GM23338 (cell line): ENCODE measurements around the gene GNB1L. TPM values are rescaled to one million over a fixed set of nuclear protein-coding genes. Genes with fewer than 3 reads are reported as not detected.

Source experiments
- ATAC-seq: fragments of 200-7000 bp; cut with Tn5 transposase; 3 replicates; pipeline ENCODE4 v1.9.1; 2020
- DNase-seq: peaks from one replicate; pipeline ENCODE4 v3.0.0-alpha.2; 2015; ENCODE audit warnings: low spot score
- H2AFZ ChIP-seq: fragments of 200-600 bp; sonication (generic); 2 replicates; pipeline ENCODE4 v1.8.0; 2016; ENCODE audit warnings: antibody characterized with exemption, mild to moderate bottlenecking, moderate library complexity
- H3F3A ChIP-seq: fragments of 200-600 bp; sonication (generic); replicated peaks from 2 replicates; pipeline ENCODE4 v1.8.0; 2017; ENCODE audit warnings: antibody characterized with exemption, mixed run types, low read depth
- H3K27ac ChIP-seq: fragments of 200-600 bp; sonication (generic); 2 replicates; pipeline ENCODE4 v1.6.1; 2016; ENCODE audit warnings: low read depth
- H3K27me3 ChIP-seq: fragments of 200-600 bp; sonication (generic); 2 replicates; pipeline ENCODE4 v1.8.0; 2016; ENCODE audit warnings: mild to moderate bottlenecking, mixed run types, moderate library complexity; ENCODE audit not compliant: insufficient read depth
- H3K36me3 ChIP-seq: fragments of 200-600 bp; sonication (generic); 2 replicates; pipeline ENCODE4 v1.8.0; 2016; ENCODE audit warnings: mild to moderate bottlenecking; ENCODE audit not compliant: insufficient read depth
- H3K4me1 ChIP-seq: fragments of 200-600 bp; sonication (generic); 2 replicates; pipeline ENCODE4 v1.8.0; 2016; ENCODE audit warnings: mild to moderate bottlenecking, moderate library complexity; ENCODE audit not compliant: insufficient read depth
- H3K4me2 ChIP-seq: fragments of 200-600 bp; sonication (generic); 2 replicates; pipeline ENCODE4 v1.7.1; 2017; ENCODE audit warnings: mixed run types
- H3K4me3 ChIP-seq: fragments of 200-600 bp; sonication (generic); 2 replicates; pipeline ENCODE4 v1.6.1; 2016; ENCODE audit warnings: mixed run types
- H3K79me2 ChIP-seq: fragments of 200-600 bp; sonication (generic); replicated peaks from 2 replicates; pipeline ENCODE4 v1.8.0; 2017; ENCODE audit warnings: mild to moderate bottlenecking; ENCODE audit not compliant: insufficient read depth
- H3K9me2 ChIP-seq: fragments of 200-600 bp; sonication (generic); 2 replicates; pipeline ENCODE4 v1.8.0; 2017; ENCODE audit not compliant: insufficient read depth
- H4K20me1 ChIP-seq: fragments of 200-600 bp; sonication (generic); replicated peaks from 2 replicates; pipeline ENCODE4 v1.8.0; 2017; ENCODE audit warnings: mild to moderate bottlenecking; ENCODE audit not compliant: insufficient read depth
- H3K27ac Mint-ChIP-seq: 2 replicates; pipeline ENCODE4 v1.8.0; 2020; ENCODE audit warnings: inconsistent platforms, mild to moderate bottlenecking, moderate library complexity, mixed read lengths
- H3K27me3 Mint-ChIP-seq: 3 replicates; pipeline ENCODE4 v1.8.0; 2022; ENCODE audit warnings: low read depth, mild to moderate bottlenecking, moderate library complexity, mixed read lengths, inconsistent platforms; ENCODE audit not compliant: insufficient read depth, poor library complexity
- H3K36me3 Mint-ChIP-seq: 3 replicates; pipeline ENCODE4 v1.8.0; 2021; ENCODE audit warnings: low read depth, mild to moderate bottlenecking, inconsistent platforms, moderate library complexity, mixed read lengths
- H3K4me1 Mint-ChIP-seq: 3 replicates; pipeline ENCODE4 v1.8.0; 2020; ENCODE audit warnings: mild to moderate bottlenecking, inconsistent platforms, mixed read lengths
- H3K4me3 Mint-ChIP-seq: 3 replicates; pipeline ENCODE4 v1.8.0; 2021; ENCODE audit warnings: moderate library complexity, mild to moderate bottlenecking, inconsistent platforms, mixed read lengths
- H3K9me3 Mint-ChIP-seq: 3 replicates; pipeline ENCODE4 v1.8.0; 2020; ENCODE audit warnings: moderate library complexity, mild to moderate bottlenecking, inconsistent platforms, mixed read lengths
- CREB1 ChIP-seq: fragments of 250-450 bp; sonication (Bioruptor Pico); IDR thresholded peaks from 2 replicates; pipeline ENCODE4 v1.5.0; 2020; ENCODE audit warnings: low read depth, mild to moderate bottlenecking, moderate library complexity
- EZH2phosphoT487 ChIP-seq: fragments of 200-600 bp; sonication (generic); IDR thresholded peaks from one replicate; pipeline ENCODE4 v1.8.1; 2018; ENCODE audit warnings: antibody characterized with exemption; ENCODE audit not compliant: unreplicated experiment
- JUNB ChIP-seq: IDR thresholded peaks from one replicate; pipeline ENCODE4 v1.6.1; 2016; ENCODE audit warnings: antibody characterized with exemption; ENCODE audit not compliant: unreplicated experiment
- NANOG ChIP-seq: IDR thresholded peaks from 2 replicates; pipeline ENCODE4 v1.6.1; 2016; ENCODE audit warnings: antibody characterized with exemption, borderline replicate concordance
- STAT1 ChIP-seq: IDR thresholded peaks from one replicate; pipeline ENCODE4 v1.6.1; 2016; ENCODE audit warnings: antibody characterized with exemption; ENCODE audit not compliant: unreplicated experiment
- ZNF114 ChIP-seq: fragments of 250-450 bp; sonication (Bioruptor Pico); IDR thresholded peaks from 2 replicates; pipeline ENCODE4 v1.5.0; 2020; ENCODE audit warnings: mild to moderate bottlenecking, moderate library complexity
- ZNF331 ChIP-seq: fragments of 250-450 bp; sonication (Bioruptor Pico); IDR thresholded peaks from 2 replicates; pipeline ENCODE4 v1.5.0; 2020; ENCODE audit warnings: low read depth, mild to moderate bottlenecking, moderate library complexity
- polyA plus RNA-seq: library from polyadenylated mRNA; unstranded; fragments of >200 nt; fragmentation: Nextera tagmentation; extraction: Ambion mirVana; gene quantifications from 2 replicates; pipeline ENCODE4 v1.2.1, GENCODE V29; 2016
- total RNA-seq: library from RNA; depleted of rRNA; stranded (reverse); fragments of >200 nt; shearing (Covaris generic); gene quantifications from 2 replicates; pipeline ENCODE4 v1.2.3, GENCODE V29; 2014
- TF ChIP-seq, protein P1 (sequence below): IDR thresholded peaks from one replicate; pipeline ENCODE4 v1.6.1; 2018; ENCODE audit warnings: antibody characterized with exemption; ENCODE audit not compliant: unreplicated experiment
- TF ChIP-seq, protein P2 (sequence below): IDR thresholded peaks from 2 replicates; pipeline ENCODE4 v1.6.1; 2016; ENCODE audit warnings: antibody characterized with exemption
- TF ChIP-seq, protein P3 (sequence below): fragments of 250-450 bp; sonication (Bioruptor Pico); IDR thresholded peaks from 2 replicates; pipeline ENCODE4 v1.5.0; 2020; ENCODE audit warnings: mild to moderate bottlenecking, moderate library complexity
- TF ChIP-seq, protein P4 (sequence below), 2 experiments: fragments of 200-600 bp in 1 of 2; sonication (generic) in 1 of 2; conservative IDR thresholded peaks; 2 replicates each; pipeline versions ENCODE4 v1.5.1 to v1.6.1; 2016 to 2017; ENCODE audit warnings: antibody characterized with exemption in 2 of 2, low read depth in 2 of 2, mild to moderate bottlenecking in 2 of 2, moderate library complexity in 1 of 2

Gene GNB1L
- total and polyA plus RNA-seq, 2 experiments from 2014 or later, result 15.2 to 27.8 TPM

DNA sequence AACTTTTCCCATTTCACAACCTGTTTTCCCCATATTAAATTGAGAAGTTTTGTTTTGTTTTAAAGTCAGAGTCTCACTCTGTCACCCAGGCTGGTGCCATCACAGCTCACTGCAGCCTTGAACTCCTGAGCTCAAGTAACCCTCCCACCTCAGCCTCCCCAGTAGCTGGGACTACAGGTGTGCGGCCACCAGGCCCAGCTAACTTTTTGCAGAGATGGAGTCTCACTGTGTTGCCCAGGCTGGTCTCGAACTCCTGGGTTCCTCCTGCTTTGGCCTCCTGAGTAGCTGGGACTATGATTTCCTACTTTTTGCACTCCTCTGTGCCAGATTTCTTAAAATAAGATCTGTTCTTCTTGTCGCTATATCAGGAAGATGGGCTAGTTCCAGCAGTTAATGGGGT lies 44.9 kb downstream of the GNB1L start:
- H3K9me3 Mint-ChIP-seq, result no peaks in the 10 kb centered on the region
- Histone ChIP-seq H3F3A (no peaks in the 10 kb centered on the region), H3K36me3 (no peaks in the 10 kb centered on the region), H3K27me3 (no peaks in the 10 kb centered on the region), H3K79me2 (no peaks in the 10 kb centered on the region), H3K4me3 (no peak overlapping the region), H2AFZ (no peak overlapping the region), H3K4me1 (no peaks in the 10 kb centered on the region), H3K4me2 (no peak overlapping the region), H3K9me2 (no peaks in the 10 kb centered on the region), H3K27ac (no peak overlapping the region), H4K20me1 (no peaks in the 10 kb centered on the region; the same call in 1 of the 2 replicates)
- H3K36me3 Mint-ChIP-seq, result no peaks in the 10 kb centered on the region
- TF ChIP-seq ZNF331, result no peak
- TF ChIP-seq, protein P1, sequence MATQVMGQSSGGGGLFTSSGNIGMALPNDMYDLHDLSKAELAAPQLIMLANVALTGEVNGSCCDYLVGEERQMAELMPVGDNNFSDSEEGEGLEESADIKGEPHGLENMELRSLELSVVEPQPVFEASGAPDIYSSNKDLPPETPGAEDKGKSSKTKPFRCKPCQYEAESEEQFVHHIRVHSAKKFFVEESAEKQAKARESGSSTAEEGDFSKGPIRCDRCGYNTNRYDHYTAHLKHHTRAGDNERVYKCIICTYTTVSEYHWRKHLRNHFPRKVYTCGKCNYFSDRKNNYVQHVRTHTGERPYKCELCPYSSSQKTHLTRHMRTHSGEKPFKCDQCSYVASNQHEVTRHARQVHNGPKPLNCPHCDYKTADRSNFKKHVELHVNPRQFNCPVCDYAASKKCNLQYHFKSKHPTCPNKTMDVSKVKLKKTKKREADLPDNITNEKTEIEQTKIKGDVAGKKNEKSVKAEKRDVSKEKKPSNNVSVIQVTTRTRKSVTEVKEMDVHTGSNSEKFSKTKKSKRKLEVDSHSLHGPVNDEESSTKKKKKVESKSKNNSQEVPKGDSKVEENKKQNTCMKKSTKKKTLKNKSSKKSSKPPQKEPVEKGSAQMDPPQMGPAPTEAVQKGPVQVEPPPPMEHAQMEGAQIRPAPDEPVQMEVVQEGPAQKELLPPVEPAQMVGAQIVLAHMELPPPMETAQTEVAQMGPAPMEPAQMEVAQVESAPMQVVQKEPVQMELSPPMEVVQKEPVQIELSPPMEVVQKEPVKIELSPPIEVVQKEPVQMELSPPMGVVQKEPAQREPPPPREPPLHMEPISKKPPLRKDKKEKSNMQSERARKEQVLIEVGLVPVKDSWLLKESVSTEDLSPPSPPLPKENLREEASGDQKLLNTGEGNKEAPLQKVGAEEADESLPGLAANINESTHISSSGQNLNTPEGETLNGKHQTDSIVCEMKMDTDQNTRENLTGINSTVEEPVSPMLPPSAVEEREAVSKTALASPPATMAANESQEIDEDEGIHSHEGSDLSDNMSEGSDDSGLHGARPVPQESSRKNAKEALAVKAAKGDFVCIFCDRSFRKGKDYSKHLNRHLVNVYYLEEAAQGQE, result no peak
- TF ChIP-seq, protein P2, sequence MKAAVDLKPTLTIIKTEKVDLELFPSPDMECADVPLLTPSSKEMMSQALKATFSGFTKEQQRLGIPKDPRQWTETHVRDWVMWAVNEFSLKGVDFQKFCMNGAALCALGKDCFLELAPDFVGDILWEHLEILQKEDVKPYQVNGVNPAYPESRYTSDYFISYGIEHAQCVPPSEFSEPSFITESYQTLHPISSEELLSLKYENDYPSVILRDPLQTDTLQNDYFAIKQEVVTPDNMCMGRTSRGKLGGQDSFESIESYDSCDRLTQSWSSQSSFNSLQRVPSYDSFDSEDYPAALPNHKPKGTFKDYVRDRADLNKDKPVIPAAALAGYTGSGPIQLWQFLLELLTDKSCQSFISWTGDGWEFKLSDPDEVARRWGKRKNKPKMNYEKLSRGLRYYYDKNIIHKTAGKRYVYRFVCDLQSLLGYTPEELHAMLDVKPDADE, result no peak
- no peak for TF ChIP-seq JUNB
- TF ChIP-seq, protein P3, sequence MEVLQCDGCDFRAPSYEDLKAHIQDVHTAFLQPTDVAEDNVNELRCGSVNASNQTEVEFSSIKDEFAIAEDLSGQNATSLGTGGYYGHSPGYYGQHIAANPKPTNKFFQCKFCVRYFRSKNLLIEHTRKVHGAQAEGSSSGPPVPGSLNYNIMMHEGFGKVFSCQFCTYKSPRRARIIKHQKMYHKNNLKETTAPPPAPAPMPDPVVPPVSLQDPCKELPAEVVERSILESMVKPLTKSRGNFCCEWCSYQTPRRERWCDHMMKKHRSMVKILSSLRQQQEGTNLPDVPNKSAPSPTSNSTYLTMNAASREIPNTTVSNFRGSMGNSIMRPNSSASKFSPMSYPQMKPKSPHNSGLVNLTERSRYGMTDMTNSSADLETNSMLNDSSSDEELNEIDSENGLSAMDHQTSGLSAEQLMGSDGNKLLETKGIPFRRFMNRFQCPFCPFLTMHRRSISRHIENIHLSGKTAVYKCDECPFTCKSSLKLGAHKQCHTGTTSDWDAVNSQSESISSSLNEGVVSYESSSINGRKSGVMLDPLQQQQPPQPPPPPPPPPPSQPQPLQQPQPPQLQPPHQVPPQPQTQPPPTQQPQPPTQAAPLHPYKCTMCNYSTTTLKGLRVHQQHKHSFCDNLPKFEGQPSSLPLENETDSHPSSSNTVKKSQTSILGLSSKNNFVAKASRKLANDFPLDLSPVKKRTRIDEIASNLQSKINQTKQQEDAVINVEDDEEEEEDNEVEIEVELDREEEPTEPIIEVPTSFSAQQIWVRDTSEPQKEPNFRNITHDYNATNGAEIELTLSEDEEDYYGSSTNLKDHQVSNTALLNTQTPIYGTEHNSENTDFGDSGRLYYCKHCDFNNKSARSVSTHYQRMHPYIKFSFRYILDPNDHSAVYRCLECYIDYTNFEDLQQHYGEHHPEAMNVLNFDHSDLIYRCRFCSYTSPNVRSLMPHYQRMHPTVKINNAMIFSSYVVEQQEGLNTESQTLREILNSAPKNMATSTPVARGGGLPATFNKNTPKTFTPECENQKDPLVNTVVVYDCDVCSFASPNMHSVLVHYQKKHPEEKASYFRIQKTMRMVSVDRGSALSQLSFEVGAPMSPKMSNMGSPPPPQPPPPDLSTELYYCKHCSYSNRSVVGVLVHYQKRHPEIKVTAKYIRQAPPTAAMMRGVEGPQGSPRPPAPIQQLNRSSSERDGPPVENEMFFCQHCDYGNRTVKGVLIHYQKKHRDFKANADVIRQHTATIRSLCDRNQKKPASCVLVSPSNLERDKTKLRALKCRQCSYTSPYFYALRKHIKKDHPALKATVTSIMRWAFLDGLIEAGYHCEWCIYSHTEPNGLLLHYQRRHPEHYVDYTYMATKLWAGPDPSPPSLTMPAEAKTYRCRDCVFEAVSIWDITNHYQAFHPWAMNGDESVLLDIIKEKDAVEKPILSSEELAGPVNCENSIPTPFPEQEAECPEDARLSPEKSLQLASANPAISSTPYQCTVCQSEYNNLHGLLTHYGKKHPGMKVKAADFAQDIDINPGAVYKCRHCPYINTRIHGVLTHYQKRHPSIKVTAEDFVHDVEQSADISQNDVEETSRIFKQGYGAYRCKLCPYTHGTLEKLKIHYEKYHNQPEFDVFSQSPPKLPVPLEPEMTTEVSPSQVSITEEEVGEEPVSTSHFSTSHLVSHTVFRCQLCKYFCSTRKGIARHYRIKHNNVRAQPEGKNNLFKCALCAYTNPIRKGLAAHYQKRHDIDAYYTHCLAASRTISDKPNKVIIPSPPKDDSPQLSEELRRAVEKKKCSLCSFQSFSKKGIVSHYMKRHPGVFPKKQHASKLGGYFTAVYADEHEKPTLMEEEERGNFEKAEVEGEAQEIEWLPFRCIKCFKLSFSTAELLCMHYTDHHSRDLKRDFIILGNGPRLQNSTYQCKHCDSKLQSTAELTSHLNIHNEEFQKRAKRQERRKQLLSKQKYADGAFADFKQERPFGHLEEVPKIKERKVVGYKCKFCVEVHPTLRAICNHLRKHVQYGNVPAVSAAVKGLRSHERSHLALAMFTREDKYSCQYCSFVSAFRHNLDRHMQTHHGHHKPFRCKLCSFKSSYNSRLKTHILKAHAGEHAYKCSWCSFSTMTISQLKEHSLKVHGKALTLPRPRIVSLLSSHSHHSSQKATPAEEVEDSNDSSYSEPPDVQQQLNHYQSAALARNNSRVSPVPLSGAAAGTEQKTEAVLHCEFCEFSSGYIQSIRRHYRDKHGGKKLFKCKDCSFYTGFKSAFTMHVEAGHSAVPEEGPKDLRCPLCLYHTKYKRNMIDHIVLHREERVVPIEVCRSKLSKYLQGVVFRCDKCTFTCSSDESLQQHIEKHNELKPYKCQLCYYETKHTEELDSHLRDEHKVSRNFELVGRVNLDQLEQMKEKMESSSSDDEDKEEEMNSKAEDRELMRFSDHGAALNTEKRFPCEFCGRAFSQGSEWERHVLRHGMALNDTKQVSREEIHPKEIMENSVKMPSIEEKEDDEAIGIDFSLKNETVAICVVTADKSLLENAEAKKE (CRISPR knock-in tag), result no peak
- TF ChIP-seq, protein P4, sequence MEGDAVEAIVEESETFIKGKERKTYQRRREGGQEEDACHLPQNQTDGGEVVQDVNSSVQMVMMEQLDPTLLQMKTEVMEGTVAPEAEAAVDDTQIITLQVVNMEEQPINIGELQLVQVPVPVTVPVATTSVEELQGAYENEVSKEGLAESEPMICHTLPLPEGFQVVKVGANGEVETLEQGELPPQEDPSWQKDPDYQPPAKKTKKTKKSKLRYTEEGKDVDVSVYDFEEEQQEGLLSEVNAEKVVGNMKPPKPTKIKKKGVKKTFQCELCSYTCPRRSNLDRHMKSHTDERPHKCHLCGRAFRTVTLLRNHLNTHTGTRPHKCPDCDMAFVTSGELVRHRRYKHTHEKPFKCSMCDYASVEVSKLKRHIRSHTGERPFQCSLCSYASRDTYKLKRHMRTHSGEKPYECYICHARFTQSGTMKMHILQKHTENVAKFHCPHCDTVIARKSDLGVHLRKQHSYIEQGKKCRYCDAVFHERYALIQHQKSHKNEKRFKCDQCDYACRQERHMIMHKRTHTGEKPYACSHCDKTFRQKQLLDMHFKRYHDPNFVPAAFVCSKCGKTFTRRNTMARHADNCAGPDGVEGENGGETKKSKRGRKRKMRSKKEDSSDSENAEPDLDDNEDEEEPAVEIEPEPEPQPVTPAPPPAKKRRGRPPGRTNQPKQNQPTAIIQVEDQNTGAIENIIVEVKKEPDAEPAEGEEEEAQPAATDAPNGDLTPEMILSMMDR (conservative IDR thresholded peaks at IDR 0.05; ENCODE audit: low read depth in 2 of 2), result no peak
- no peak for TF ChIP-seq NANOG
- TF ChIP-seq EZH2phosphoT487, result no peak
- TF ChIP-seq STAT1, result no peak
- TF ChIP-seq ZNF114 (CRISPR knock-in tag), result no peak
- no peak for TF ChIP-seq CREB1
- peaks cover 16% of the 10 kb centered on the region for H3K27me3 Mint-ChIP-seq
- H3K4me1 Mint-ChIP-seq, result no peaks in the 10 kb centered on the region
- H3K27ac Mint-ChIP-seq, result no peak overlapping the region
- H3K4me3 Mint-ChIP-seq, result no peak overlapping the region
- DNase-seq (no peak), ATAC-seq (no peak)
